SK-N-SH (cell line): ENCODE measurements around the gene SPSB1. TPM values are rescaled to one million over a fixed set of nuclear protein-coding genes. Genes with fewer than 3 reads are reported as not detected.

Experiments
- CTCF ChIA-PET: fragments of 300-600, 350-600 bp; formaldehyde crosslinking; extraction: SDS; loops from one replicate; lab custom pipeline; 2021; lab: Yijun Ruan, JAX
- POLR2A ChIA-PET: fragments of 350-600 bp; sonication (Branson Sonifier 250); formaldehyde crosslinking; extraction: SDS; loops from one replicate; lab custom pipeline; 2020; ENCODE audit warnings: antibody characterized with exemption, inconsistent platforms; lab: Yijun Ruan, JAX
- DNase-seq: peaks from one replicate; pipeline ENCODE4 v3.0.0; 2012
- H2AFZ ChIP-seq: fragments of 200-600 bp; sonication (generic); 2 replicates; pipeline ENCODE4 v1.8.1; 2016; ENCODE audit warnings: antibody characterized with exemption, mild to moderate bottlenecking, low read depth
- H3F3A ChIP-seq: fragments of 200-600 bp; sonication (generic); replicated peaks from 2 replicates; pipeline ENCODE3; 2016; ENCODE audit warnings: antibody characterized with exemption, mild to moderate bottlenecking; ENCODE audit not compliant: insufficient read depth
- H3K27ac ChIP-seq, 2 experiments: fragments of 200-500 bp in 1 of 2; fragments of 200-600 bp in 1 of 2; sonication (Bioruptor generic) in 1 of 2; sonication (generic), shearing (Covaris generic) in 1 of 2; 2 replicates each; pipeline versions ENCODE4 v1.5.1 to v1.6.1; 2014 to 2016; ENCODE audit warnings: low read depth in 2 of 2, inconsistent platforms in 1 of 2, low read length in 1 of 2, mild to moderate bottlenecking in 1 of 2, mixed read lengths in 1 of 2
- H3K27me3 ChIP-seq: fragments of 200-600 bp; sonication (generic), shearing (Covaris generic); 2 replicates; pipeline ENCODE4 v1.6.1; 2016; ENCODE audit warnings: mixed run types; ENCODE audit not compliant: insufficient read depth
- H3K36me3 ChIP-seq, 2 experiments: fragments of 200-500 bp in 1 of 2; fragments of 200-600 bp in 1 of 2; sonication (Bioruptor generic) in 1 of 2; sonication (generic) in 1 of 2; replicated peaks in 1 of 2; 2 replicates each; pipeline versions ENCODE3 to v1.5.1; 2014 to 2016; ENCODE audit warnings: low read length in 1 of 2, mild to moderate bottlenecking in 1 of 2; ENCODE audit not compliant: insufficient read depth in 2 of 2, control insufficient read depth in 1 of 2
- H3K4me1 ChIP-seq, 2 experiments: fragments of 200-500 bp in 1 of 2; fragments of 200-600 bp in 1 of 2; sonication (Bioruptor generic) in 1 of 2; sonication (generic), shearing (Covaris generic) in 1 of 2; 2 replicates each; pipeline versions ENCODE4 v1.5.1 to v1.6.1; 2014 to 2016; ENCODE audit warnings: low read depth in 1 of 2, low read length in 1 of 2, mixed run types in 1 of 2; ENCODE audit not compliant: insufficient read depth in 2 of 2, control insufficient read depth in 1 of 2
- H3K4me2 ChIP-seq: fragments of 200-600 bp; sonication (generic), shearing (Covaris generic); 2 replicates; pipeline ENCODE4 v1.6.1; 2017; ENCODE audit warnings: mixed run types
- H3K4me3 ChIP-seq, 2 experiments: fragments of 200-500 bp in 1 of 2; fragments of 200-600 bp in 1 of 2; sonication (Bioruptor generic) in 1 of 2; sonication (generic), shearing (Covaris generic) in 1 of 2; 2 replicates each; pipeline versions ENCODE4 v1.5.1 to v1.8.1; 2014 to 2016; ENCODE audit warnings: low read depth in 2 of 2, inconsistent platforms in 1 of 2, low read length in 1 of 2, mild to moderate bottlenecking in 1 of 2, mixed read lengths in 1 of 2, moderate library complexity in 1 of 2
- H3K79me2 ChIP-seq: fragments of 200-600 bp; sonication (generic); 2 replicates; pipeline ENCODE4 v1.8.1; 2017; ENCODE audit warnings: mild to moderate bottlenecking; ENCODE audit not compliant: insufficient read depth
- H3K9ac ChIP-seq: fragments of 200-600 bp; sonication (generic); 2 replicates; pipeline ENCODE4 v1.6.1; 2017; ENCODE audit warnings: mixed run types
- H3K9me2 ChIP-seq: fragments of 200-600 bp; sonication (generic); 2 replicates; pipeline ENCODE4 v1.6.1; 2017; ENCODE audit warnings: mixed run types
- H3K9me3 ChIP-seq: fragments of 200-600 bp; sonication (generic); 2 replicates; pipeline ENCODE4 v1.6.1; 2017; ENCODE audit warnings: mixed run types, mild to moderate bottlenecking, moderate library complexity
- H4K20me1 ChIP-seq: fragments of 200-600 bp; sonication (generic); 2 replicates; pipeline ENCODE4 v1.6.1; 2017; ENCODE audit warnings: mild to moderate bottlenecking, mixed run types; ENCODE audit not compliant: insufficient read depth
- ELF1 ChIP-seq: IDR thresholded peaks from 2 replicates; pipeline ENCODE4 v1.4.0; 2012
- GATA2 ChIP-seq: sonication (generic); formaldehyde crosslinking; IDR thresholded peaks from 2 replicates; pipeline ENCODE4 v1.5.0; 2020; ENCODE audit warnings: mild to moderate bottlenecking, missing genetic modification reagents
- MEF2A ChIP-seq: IDR thresholded peaks from 2 replicates; pipeline ENCODE4 v1.4.0; 2012; ENCODE audit warnings: low read depth, borderline replicate concordance
- NFIC ChIP-seq: IDR thresholded peaks from 2 replicates; pipeline ENCODE4 v1.4.0; 2012; ENCODE audit warnings: borderline replicate concordance
- NRF1 ChIP-seq: IDR thresholded peaks from 2 replicates; pipeline ENCODE4 v1.6.1; 2012; ENCODE audit warnings: low read depth, mild to moderate bottlenecking, low read length
- PBX3 ChIP-seq: IDR thresholded peaks from 2 replicates; pipeline ENCODE4; 2012
- POLR2AphosphoS5 ChIP-seq: IDR thresholded peaks from 2 replicates; pipeline ENCODE4 v1.6.1; 2012; ENCODE audit warnings: low read depth, low read length
- RAD21 ChIP-seq: IDR thresholded peaks from 2 replicates; pipeline ENCODE4 v1.6.1; 2012; ENCODE audit warnings: mild to moderate bottlenecking, low read length
- RCOR1 ChIP-seq: fragments of 150-350 bp; IDR thresholded peaks from 2 replicates; pipeline ENCODE4 v1.6.1; 2017; ENCODE audit warnings: antibody characterized with exemption, low read length
- RXRA ChIP-seq: IDR thresholded peaks from 2 replicates; pipeline ENCODE4 v1.4.0; 2012; ENCODE audit warnings: low read depth, mild to moderate bottlenecking, borderline replicate concordance
- ZBTB33 ChIP-seq: IDR thresholded peaks from 2 replicates; pipeline ENCODE4 v1.4.0; 2012; ENCODE audit warnings: low read depth, borderline replicate concordance
- WGBS: methylation state at CpG from one replicate; pipeline ENCODE4 v1.1.6; 2017; ENCODE audit warnings: low lambda C conversion rate; 5-methylcytosine and 5-hydroxymethylcytosine counted together
- polyA plus RNA-seq, 3 experiments: library from polyadenylated mRNA; depleted of rRNA; stranded (reverse); fragments of >200 nt; gene quantifications; 2 replicates each; pipeline ENCODE4 v1.2.3, GENCODE V29; 2012
- TF ChIP-seq, protein P1 (sequence below): IDR thresholded peaks from 2 replicates; pipeline ENCODE4 v1.6.1; 2012; ENCODE audit warnings: mild to moderate bottlenecking, low read depth, low read length, moderate library complexity

Gene SPSB1
- polyA plus RNA-seq, 1 of the 3 experiments (the other 2 are of a cell fraction), result 9.2 TPM

DNA sequence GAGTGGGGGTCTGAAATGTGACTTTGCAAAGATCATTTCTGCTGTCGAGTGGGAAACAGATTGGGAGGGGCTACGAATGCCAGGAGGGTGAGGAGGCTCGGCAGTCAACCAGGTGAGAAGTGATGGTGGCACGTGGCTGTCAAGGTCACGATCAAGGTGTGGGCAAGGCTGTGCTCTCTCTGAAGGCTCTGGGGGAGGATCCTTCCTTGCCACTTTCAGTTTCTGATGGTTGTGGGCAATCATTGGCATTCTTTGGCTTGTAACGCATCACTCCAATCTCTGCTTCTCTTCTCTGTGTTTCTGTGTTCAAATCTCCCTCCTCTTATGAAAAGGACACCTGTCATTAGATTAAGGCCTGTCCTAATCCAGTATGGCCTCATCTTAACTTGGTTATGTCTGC lies 6.1 kb upstream of the SPSB1 start:
- no peak overlapping the region for H2AFZ ChIP-seq
- peaks cover under 1 to 8% of the 10 kb centered on the region in 2 experiments; a peak in 1 of 4 replicates for H3K4me1 ChIP-seq
- CTCF ChIA-PET, result no interaction called here
- H3K4me3 ChIP-seq, result no peak overlapping the region
- no peaks in the 10 kb centered on the region for H3K27me3 ChIP-seq
- H4K20me1 ChIP-seq, result no peaks in the 10 kb centered on the region
- 47% methylated on average over 6 of the region's 6 CpGs for WGBS
- H3K9me3 ChIP-seq, result 0 out of 2 replicates have a peak, but pooled peaks cover 5% of the 10 kb centered on the region
- peaks cover 21% of the 10 kb centered on the region for H3F3A ChIP-seq
- no peaks in the 10 kb centered on the region for H3K9me2 ChIP-seq
- H3K36me3 ChIP-seq, result no peaks in the 10 kb centered on the region
- H3K27ac ChIP-seq, result no peak overlapping the region
- no peak overlapping the region for H3K9ac ChIP-seq
- POLR2A ChIA-PET, result no interaction called here
- no peaks in the 10 kb centered on the region for H3K79me2 ChIP-seq
- H3K4me2 ChIP-seq, result no peak overlapping the region
- TF ChIP-seq RXRA, result no peak
- TF ChIP-seq NFIC, result no peak
- TF ChIP-seq ZBTB33, result no peak
- TF ChIP-seq RCOR1, result no peak
- no peak for TF ChIP-seq GATA2 (CRISPR knock-in tag)
- TF ChIP-seq RAD21, result no peak
- no peak for TF ChIP-seq MEF2A
- TF ChIP-seq, protein P1, sequence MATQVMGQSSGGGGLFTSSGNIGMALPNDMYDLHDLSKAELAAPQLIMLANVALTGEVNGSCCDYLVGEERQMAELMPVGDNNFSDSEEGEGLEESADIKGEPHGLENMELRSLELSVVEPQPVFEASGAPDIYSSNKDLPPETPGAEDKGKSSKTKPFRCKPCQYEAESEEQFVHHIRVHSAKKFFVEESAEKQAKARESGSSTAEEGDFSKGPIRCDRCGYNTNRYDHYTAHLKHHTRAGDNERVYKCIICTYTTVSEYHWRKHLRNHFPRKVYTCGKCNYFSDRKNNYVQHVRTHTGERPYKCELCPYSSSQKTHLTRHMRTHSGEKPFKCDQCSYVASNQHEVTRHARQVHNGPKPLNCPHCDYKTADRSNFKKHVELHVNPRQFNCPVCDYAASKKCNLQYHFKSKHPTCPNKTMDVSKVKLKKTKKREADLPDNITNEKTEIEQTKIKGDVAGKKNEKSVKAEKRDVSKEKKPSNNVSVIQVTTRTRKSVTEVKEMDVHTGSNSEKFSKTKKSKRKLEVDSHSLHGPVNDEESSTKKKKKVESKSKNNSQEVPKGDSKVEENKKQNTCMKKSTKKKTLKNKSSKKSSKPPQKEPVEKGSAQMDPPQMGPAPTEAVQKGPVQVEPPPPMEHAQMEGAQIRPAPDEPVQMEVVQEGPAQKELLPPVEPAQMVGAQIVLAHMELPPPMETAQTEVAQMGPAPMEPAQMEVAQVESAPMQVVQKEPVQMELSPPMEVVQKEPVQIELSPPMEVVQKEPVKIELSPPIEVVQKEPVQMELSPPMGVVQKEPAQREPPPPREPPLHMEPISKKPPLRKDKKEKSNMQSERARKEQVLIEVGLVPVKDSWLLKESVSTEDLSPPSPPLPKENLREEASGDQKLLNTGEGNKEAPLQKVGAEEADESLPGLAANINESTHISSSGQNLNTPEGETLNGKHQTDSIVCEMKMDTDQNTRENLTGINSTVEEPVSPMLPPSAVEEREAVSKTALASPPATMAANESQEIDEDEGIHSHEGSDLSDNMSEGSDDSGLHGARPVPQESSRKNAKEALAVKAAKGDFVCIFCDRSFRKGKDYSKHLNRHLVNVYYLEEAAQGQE, result no peak
- no peak for TF ChIP-seq PBX3
- no peak for TF ChIP-seq ELF1
- no peak for TF ChIP-seq POLR2AphosphoS5
- TF ChIP-seq NRF1, result no peak
- no peak for DNase-seq
